SIG-M5 treated with dmso at 0.1 percent for 504 hours (cell line): Measurements from ENCODE around the gene TK2.
"Not testable (repeated sequence)": the region's sequence is repeated elsewhere in the genome, so short reads cannot be mapped to it uniquely, and the experiment has no call there.

Experiments used
- DNase-seq: peaks from one replicate; lab custom pipeline; 2025; ENCODE audit not compliant: unreplicated experiment; lab: John Stamatoyannopoulos, UW

TK2 gene

DNA sequence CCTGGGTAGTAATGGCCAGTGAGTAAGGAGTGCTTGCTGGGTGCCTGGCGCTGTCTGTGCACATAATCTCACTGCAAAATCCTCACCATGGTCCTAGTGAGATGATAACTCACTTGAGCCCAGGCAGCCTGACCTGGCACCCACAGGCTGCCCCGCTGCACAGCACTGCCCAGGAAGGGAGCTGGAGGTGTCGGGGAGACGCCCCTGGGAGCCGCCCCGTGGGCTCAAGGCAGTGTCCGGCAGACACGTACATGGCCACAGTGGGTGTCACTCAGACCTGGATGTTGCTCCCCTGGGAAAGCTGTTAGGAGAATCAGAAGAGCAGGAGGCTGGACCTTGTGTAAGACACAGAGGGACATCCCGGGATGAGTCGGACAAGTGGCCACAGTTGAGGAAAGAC, 78.7 kb downstream of the TK2 start:
- DNase-seq = no peak

DNA sequence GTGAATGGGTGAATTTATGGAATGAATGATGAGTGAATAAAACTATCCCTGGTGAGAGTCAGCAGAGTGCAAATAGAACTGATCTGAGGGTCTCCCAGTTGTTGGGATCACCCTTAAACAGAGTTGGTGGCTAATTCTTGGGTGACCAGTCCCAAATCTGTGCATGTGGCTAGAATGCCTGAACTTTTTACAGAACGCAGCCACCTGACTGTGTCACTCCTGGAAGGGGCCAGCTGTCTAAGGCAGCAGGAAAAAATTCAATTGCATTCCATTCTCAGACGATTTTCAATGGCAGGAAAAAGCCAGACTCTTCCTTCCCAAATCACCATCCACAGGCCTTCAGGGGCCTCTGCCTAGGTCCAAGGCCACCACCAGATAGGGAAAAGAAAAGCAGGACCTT, 79.4 kb downstream of the TK2 start:
- no peak for DNase-seq

- no peak for DNase-seq
Measured at GRCh38 chr16:66469947-66470546, 79.9 kb downstream of the TK2 start.

DNA sequence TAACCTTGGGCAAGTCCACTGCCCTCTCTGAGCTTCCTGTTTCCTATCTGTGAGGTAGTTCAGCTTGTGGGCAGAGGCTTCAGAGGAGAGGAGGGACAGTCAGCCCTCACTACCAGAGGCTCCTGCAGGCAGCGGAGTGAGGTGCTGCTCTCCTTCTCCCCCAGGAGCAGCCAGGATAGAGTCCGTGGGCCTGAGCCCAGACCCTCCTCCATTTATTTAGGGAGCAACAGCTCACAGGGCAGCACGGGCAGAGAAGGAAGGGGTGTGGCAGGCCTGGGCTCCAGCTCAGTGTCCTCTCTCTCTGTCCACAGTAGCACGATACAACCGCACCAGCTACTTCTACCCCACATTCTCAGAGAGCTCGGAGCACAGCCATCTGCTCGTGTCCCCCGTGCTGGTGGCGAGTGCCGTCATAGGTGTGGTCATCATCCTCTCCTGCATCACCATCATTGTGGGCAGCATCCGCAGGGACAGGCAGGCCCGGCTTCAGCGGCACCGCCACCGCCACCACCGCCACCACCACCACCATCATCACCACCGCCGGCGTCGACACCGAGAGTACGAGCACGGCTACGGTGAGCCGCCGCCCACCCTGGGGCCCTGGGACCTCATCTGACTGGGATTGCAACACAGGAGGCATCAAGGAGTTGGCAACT, 80.5 kb downstream of the TK2 start:
- DNase-seq = no peak

- no peak for DNase-seq
Measured at GRCh38 chr16:66468321-66468965, 81.5 kb downstream of the TK2 start.

DNA sequence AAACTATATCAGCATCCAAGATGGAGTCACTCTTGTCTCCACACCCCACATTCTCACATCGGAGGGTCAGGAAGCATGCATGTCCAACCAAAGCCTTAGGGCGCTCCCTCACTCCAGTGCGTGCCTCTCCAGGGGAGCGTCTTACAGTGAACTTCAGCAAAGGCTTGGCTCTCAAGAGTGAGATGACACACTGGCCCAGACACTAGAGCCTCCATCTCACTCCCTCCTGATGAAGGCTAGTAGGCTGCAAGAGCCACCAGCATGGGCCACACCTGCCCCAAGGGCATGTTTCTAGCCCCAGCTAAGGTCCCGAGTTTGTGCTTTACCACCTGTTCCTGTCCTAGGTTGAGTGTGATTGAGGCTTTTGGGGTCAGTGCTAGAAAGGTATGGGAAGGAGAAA, 82.3 kb downstream of the TK2 start:
- no peak for DNase-seq

- DNase-seq = not testable (repeated sequence)
Measured at GRCh38 chr16:66466636-66467035, 83.3 kb downstream of the TK2 start.

- not testable (repeated sequence) for DNase-seq
Measured at GRCh38 chr16:66465946-66466345, 84.0 kb downstream of the TK2 start.

GRCh38 chr16:66462912-66463311, 87.0 kb downstream of the TK2 start:
- DNase-seq = no peak

GRCh38 chr16:66460703-66461102, 89.2 kb downstream of the TK2 start:
- no peak for DNase-seq

GRCh38 chr16:66459878-66460277, 90.0 kb downstream of the TK2 start:
- no peak for DNase-seq

GRCh38 chr16:66458853-66459252, 91.1 kb downstream of the TK2 start:
- no peak for DNase-seq

DNA sequence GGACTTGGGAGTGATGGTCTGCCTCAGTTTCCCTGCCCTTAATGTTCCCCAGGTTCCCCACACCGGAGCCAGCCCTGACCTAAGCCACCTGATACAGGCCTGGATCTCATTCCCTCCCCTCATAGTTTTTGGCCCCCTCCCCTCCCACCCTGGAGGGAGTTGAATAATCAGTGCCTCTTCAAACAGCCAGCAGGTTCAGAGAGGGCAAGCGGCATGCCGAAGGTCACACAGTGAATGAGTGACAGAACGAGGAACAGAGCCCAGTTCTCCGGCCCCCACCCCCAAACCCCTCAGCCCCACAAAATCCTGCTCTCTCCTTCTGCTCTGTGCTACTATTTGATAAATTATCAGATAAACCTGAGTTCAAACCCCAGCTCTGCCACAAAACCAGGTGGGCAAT, 91.6 kb downstream of the TK2 start:
- no peak for DNase-seq
